ENCODE measurements around the gene C1QTNF6. TPM values are rescaled to one million over a fixed set of nuclear protein-coding genes. Genes with fewer than 3 reads are reported as not detected.

Gene C1QTNF6
- total RNA-seq, 1 experiment from 2014 or later: 85.9 TPM

DNA sequence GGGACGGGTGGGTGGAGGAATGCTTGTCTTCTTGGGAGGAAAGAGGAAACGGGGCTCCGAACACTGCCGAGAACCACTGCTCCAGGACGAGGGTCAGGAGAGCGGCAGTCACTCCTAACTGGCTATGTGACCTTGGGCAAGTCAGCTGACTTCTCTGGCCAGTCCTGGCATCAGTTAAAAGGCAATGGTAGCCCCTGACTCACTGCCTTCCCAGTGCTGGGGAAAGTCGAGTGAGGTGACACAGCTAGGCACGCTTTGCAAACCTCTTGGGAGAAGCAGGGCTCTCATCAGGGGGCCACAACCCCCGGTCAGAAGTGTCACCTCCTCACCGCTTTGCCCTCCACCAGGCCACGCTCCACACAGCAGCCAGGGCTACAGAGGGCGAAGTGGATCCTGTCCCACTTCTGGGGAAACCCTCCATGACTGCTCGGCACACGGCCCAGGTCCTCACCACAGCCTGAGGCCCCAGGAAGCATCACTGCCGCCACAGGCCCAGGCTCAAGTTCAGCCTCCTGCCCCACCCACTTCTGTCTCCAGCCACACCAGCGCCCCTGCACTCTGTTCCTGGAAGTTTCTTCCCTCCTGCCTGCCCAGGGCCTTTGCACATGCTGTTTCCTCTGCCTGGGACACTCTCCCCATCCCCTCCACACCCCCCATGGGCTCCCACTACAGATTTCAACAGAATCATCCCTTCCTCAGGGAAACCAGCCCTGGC lies 54.6 kb downstream of the C1QTNF6 start:
- Histone ChIP-seq H3K9me2 (ENCODE audit: insufficient read depth) (no peaks in the 10 kb centered on the region), H3K79me2 (ENCODE audit: low read depth) (no peaks in the 10 kb centered on the region), H3K27me3 (ENCODE audit: insufficient read depth, low read depth) (no peaks in the 10 kb centered on the region; the same call in 1 of the 2 replicates), H2AFZ (no peak overlapping the region), H3K27ac (no peak overlapping the region), H3K36me3 (ENCODE audit: low read depth) (no peaks in the 10 kb centered on the region), H4K20me1 (ENCODE audit: insufficient read depth) (no peaks in the 10 kb centered on the region), H3K4me3 (no peak overlapping the region), H3K4me2 (no peak overlapping the region), H3K4me1 (replicated peaks; ENCODE audit: insufficient read depth) (0 out of 2 replicates have a peak, but pooled peaks cover 4% of the 10 kb centered on the region), H3K9me3 (ENCODE audit: insufficient read depth, low read depth) (no peaks in the 10 kb centered on the region), H3F3A (ENCODE audit: insufficient read depth, low read depth) (no peaks in the 10 kb centered on the region)
- CTCF ChIA-PET: no interaction called here
- POLR2A ChIA-PET (ENCODE audit: unreplicated experiment): no interaction called here
- no TSS peak for BruUV-seq (replicated peaks)
- TF ChIP-seq EZH2 (IDR thresholded peaks at IDR 0.05; ENCODE audit: low read depth): no peak
- TF ChIP-seq, protein P1, sequence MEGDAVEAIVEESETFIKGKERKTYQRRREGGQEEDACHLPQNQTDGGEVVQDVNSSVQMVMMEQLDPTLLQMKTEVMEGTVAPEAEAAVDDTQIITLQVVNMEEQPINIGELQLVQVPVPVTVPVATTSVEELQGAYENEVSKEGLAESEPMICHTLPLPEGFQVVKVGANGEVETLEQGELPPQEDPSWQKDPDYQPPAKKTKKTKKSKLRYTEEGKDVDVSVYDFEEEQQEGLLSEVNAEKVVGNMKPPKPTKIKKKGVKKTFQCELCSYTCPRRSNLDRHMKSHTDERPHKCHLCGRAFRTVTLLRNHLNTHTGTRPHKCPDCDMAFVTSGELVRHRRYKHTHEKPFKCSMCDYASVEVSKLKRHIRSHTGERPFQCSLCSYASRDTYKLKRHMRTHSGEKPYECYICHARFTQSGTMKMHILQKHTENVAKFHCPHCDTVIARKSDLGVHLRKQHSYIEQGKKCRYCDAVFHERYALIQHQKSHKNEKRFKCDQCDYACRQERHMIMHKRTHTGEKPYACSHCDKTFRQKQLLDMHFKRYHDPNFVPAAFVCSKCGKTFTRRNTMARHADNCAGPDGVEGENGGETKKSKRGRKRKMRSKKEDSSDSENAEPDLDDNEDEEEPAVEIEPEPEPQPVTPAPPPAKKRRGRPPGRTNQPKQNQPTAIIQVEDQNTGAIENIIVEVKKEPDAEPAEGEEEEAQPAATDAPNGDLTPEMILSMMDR (conservative IDR thresholded peaks at IDR 0.05): no peak
- DNase-seq: no peak
- intact Hi-C loops (cut with micrococcal nuclease; ENCODE audit: unreplicated experiment): no loop called here

DNA sequence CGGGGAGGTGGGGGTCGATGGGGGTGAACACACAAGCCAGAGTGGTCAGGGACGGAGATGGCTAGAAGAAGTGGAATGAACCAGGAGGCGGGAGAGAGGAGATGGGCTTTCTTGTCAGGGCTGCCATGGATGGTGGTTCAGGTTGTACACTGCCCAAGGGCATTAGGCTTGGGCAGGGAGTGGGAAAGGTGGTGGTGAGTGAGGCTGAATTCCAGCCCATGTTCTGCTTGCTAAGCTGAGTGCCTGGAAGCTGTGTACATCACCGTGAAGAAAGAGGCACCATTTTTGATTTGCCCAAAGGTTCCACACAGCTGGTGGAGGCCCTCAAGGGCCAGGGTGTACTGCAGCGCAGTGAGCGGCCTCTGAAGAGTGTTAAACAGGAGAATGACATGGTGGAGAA lies 55.3 kb downstream of the C1QTNF6 start:
- Histone ChIP-seq H3K36me3 (ENCODE audit: low read depth) (no peaks in the 10 kb centered on the region), H3K4me2 (no peak overlapping the region), H3K79me2 (ENCODE audit: low read depth) (no peaks in the 10 kb centered on the region), H3K9me3 (ENCODE audit: insufficient read depth, low read depth) (no peaks in the 10 kb centered on the region), H3K27ac (no peak overlapping the region), H2AFZ (no peak overlapping the region), H3K9me2 (ENCODE audit: insufficient read depth) (no peaks in the 10 kb centered on the region), H4K20me1 (ENCODE audit: insufficient read depth) (no peaks in the 10 kb centered on the region), H3F3A (ENCODE audit: insufficient read depth, low read depth) (no peaks in the 10 kb centered on the region), H3K4me1 (replicated peaks; ENCODE audit: insufficient read depth) (0 out of 2 replicates have a peak, but pooled peaks cover 4% of the 10 kb centered on the region), H3K4me3 (no peak overlapping the region), H3K27me3 (ENCODE audit: insufficient read depth, low read depth) (no peaks in the 10 kb centered on the region; the same call in 1 of the 2 replicates)
- ChIA-PET POLR2A (ENCODE audit: unreplicated experiment) (no interaction called here), CTCF (no interaction called here)
- TF ChIP-seq, protein P1 (conservative IDR thresholded peaks at IDR 0.05): no peak
- no peak for TF ChIP-seq EZH2 (IDR thresholded peaks at IDR 0.05; ENCODE audit: low read depth)
- DNase-seq: no peak
- BruUV-seq (replicated peaks): no TSS peak
- intact Hi-C loops (cut with micrococcal nuclease; ENCODE audit: unreplicated experiment): no loop called here

Other genes with a start within 250 kb of the C1QTNF6 start
- gene TST, start 168.8 kb downstream of the C1QTNF6 start, total RNA-seq (2021): 99.4 and 123 TPM in 2 replicates
- gene MPST, start 168.5 kb downstream of the C1QTNF6 start, total RNA-seq (2021): 75.9 and 109 TPM in 2 replicates
- 29.5 and 32.6 TPM in 2 replicates for gene KCTD17, start 136.5 kb downstream of the C1QTNF6 start, total RNA-seq (2021)
- 0.79 and 0.88 TPM in 2 replicates for gene TMPRSS6, start 78.5 kb downstream of the C1QTNF6 start, total RNA-seq (2021)
- 0.46 and 1.0 TPM in 2 replicates for gene IL2RB, start 38.3 kb downstream of the C1QTNF6 start, total RNA-seq (2021)
- gene SSTR3, start 24.2 kb upstream of the C1QTNF6 start, total RNA-seq (2021): not detected in 2 replicates
- gene RAC2, start 56.0 kb upstream of the C1QTNF6 start, total RNA-seq (2021): 79.9 and 90.5 TPM in 2 replicates
- gene CYTH4, start 94.3 kb upstream of the C1QTNF6 start, total RNA-seq (2021): not detected in 2 replicates
- gene ELFN2, start 239.2 kb upstream of the C1QTNF6 start, total RNA-seq (2021): 30.8 and 36.6 TPM in 2 replicates

Measured in PC-9 (cell line).